ENCODE results near the gene TMEM271. TPM values are rescaled to one million over a fixed set of nuclear protein-coding genes. Genes with fewer than 3 reads are reported as not detected.

Gene TMEM271
- total and polyA plus RNA-seq, 4 donors, result not detected

GRCh38 chr4:605702-606425 is 29.8 kb upstream of the TMEM271 start:
- Histone ChIP-seq H3K9me3 (ENCODE audit: control insufficient read depth in 4 of 4, insufficient read depth in 3 of 4, low read length in 3 of 4) (peaks cover 0 to 12% (median 0%) of the 10 kb centered on the region in 4 donors), H3K27me3 (ENCODE audit: control insufficient read depth in 3 of 3, insufficient read depth in 3 of 3, low read length in 2 of 3) (peaks cover 0 to 2% (median 0%) of the 10 kb centered on the region in 3 donors), H3K27ac (ENCODE audit: low read depth in 1 of 2, low read length in 1 of 2) (no peak overlapping the region), H3K4me3 (no peak overlapping the region), H3K36me3 (ENCODE audit: control insufficient read depth in 4 of 4, insufficient read depth in 4 of 4, low read length in 4 of 4) (no peaks in the 10 kb centered on the region), H3K9ac (ENCODE audit: insufficient read depth in 1 of 2, low read length in 2 of 2) (no peak overlapping the region), H3K4me1 (ENCODE audit: control insufficient read depth in 5 of 5, insufficient read depth in 5 of 5, low read length in 5 of 5) (peaks cover 0 to under 1% (median 0%) of the 10 kb centered on the region in 5 donors)
- no peak for TF ChIP-seq CTCF (IDR thresholded peaks at IDR 0.05; ENCODE audit: control extremely low read depth, extremely low read depth)
- no peak for ATAC-seq (ENCODE audit: insufficient read depth, low FRiP score)
- no peak for DNase-seq
- WGBS, 2 donors, result 80 to 86% methylated on average over 17 of the region's 17 CpGs

GRCh38 chr4:604131-604530 is 28.0 kb upstream of the TMEM271 start:
- Histone ChIP-seq H3K27me3 (ENCODE audit: control insufficient read depth in 3 of 3, insufficient read depth in 3 of 3, low read length in 2 of 3) (peaks cover 0 to 2% (median 0%) of the 10 kb centered on the region in 3 donors), H3K9me3 (ENCODE audit: control insufficient read depth in 4 of 4, insufficient read depth in 3 of 4, low read length in 3 of 4) (peaks cover 0 to 5% (median 0%) of the 10 kb centered on the region in 4 donors), H3K36me3 (ENCODE audit: control insufficient read depth in 4 of 4, insufficient read depth in 4 of 4, low read length in 4 of 4) (no peaks in the 10 kb centered on the region), H3K4me3 (no peak overlapping the region), H3K9ac (ENCODE audit: insufficient read depth in 1 of 2, low read length in 2 of 2) (no peak overlapping the region), H3K4me1 (ENCODE audit: control insufficient read depth in 5 of 5, insufficient read depth in 5 of 5, low read length in 5 of 5) (peaks cover 0 to 4% (median 0%) of the 10 kb centered on the region in 5 donors), H3K27ac (ENCODE audit: low read depth in 1 of 2, low read length in 1 of 2) (no peak overlapping the region)
- no peak for TF ChIP-seq CTCF (IDR thresholded peaks at IDR 0.05; ENCODE audit: control extremely low read depth, extremely low read depth)
- WGBS, 2 donors, result 26 to 58% methylated on average over 3 of the region's 3 CpGs
- no peak for DNase-seq
- ATAC-seq (ENCODE audit: insufficient read depth, low FRiP score), result no peak

GRCh38 chr4:602559-602942 is 26.5 kb upstream of the TMEM271 start:
- peaks cover 0 to under 1% (median 0%) of the 10 kb centered on the region in 3 donors for H3K27me3 ChIP-seq (ENCODE audit: control insufficient read depth in 3 of 3, insufficient read depth in 3 of 3, low read length in 2 of 3)
- H3K4me3 ChIP-seq, result no peak overlapping the region
- DNase-seq, result peak; percentile 22 to 53 (median 40)
- ATAC-seq (ENCODE audit: insufficient read depth, low FRiP score), result no peak
- WGBS, 2 donors, result 16 to 27% methylated on average over 8 of the region's 8 CpGs
- no peaks in the 10 kb centered on the region for H3K36me3 ChIP-seq (ENCODE audit: control insufficient read depth in 4 of 4, insufficient read depth in 4 of 4, low read length in 4 of 4)
- no peak overlapping the region for H3K9ac ChIP-seq (ENCODE audit: insufficient read depth in 1 of 2, low read length in 2 of 2)
- TF ChIP-seq CTCF (IDR thresholded peaks at IDR 0.05; ENCODE audit: control extremely low read depth, extremely low read depth), result peak; percentile 33
- H3K27ac ChIP-seq (ENCODE audit: low read depth in 1 of 2, low read length in 1 of 2), result no peak overlapping the region
- H3K4me1 ChIP-seq (ENCODE audit: control insufficient read depth in 5 of 5, insufficient read depth in 5 of 5, low read length in 5 of 5), result peaks cover 0 to 4% (median 0%) of the 10 kb centered on the region in 5 donors
- peaks cover 0 to 5% (median 0%) of the 10 kb centered on the region in 4 donors for H3K9me3 ChIP-seq (ENCODE audit: control insufficient read depth in 4 of 4, insufficient read depth in 3 of 4, low read length in 3 of 4)
